GM15510 (cell line): ENCODE data around the gene GALNS.

Experiments
- POLR2A ChIP-seq: IDR thresholded peaks from 3 replicates; pipeline ENCODE4 v1.6.1; 2011; ENCODE audit warnings: borderline replicate concordance; ENCODE audit not compliant: insufficient read length; ENCODE audit errors: extremely low read depth

Gene GALNS

DNA sequence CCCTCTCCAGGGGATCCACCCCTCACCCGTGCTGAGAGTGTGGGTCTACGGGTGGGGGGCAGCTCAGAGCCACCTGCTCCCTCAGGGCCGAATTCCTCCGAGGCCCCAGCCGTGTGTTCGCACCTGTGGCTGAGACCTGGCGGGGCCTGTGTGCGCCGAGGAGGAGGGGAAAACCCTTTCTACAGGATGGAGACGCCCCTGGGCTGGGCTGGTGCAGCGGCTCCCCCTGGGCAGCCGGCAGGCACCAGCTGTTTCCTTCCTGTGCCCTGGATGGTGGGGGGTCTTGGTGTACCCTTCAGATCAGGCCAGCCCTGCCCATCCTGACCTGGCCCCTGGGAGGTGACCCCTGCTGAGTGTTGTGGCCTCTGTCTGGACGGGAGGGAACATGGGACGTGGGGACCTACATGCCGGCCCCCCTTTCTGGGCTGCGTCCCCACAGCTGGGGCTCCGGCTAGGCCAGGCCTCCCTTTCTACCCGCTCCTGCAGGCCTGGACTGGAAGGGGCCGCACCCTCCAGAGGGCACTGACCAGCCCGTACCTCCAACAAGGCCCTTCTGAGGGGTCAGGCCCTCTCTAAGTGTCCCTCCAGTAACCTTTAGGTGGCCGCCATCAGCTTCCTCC is 38.0 kb upstream of the GALNS start:
- no peak for TF ChIP-seq POLR2A

DNA sequence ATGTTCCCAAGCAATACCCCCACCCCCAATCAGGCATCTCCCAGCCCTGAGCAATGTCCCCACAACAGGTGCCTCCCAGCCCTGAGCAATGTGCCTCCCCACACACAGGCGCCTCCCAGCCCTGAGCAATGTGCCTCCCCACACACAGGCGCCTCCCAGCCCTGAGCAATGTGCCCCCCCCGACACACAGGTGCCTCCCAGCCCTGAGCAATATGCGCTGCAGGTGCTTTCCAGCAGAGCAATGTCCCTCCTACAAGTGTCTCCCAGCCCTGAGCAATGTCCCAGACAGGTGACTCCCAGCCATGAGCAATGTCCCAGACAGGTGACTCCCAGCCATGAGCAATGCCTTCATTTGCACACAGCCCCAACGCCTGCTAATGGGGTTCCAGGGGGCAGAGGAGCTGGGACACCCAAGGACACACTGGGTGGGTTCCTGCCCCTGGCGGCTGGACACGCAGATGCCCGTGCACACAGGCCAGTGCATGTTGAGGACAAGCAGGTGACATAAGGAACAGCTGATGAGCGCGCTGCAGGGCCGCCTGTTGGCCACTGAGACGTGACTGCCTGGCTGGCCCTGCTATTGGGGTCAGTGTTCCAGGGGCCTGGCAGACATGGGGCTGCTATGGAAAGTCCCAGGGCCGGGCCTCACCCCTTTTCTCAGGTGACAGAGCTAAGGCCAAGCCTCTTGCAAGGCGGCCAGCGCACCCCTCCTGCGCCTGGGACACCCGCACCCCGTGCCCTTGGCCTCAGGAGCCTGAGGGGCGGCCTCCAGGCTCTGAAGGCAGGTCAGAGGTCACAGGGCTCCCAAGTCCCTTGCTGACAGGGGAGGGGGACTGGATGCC is 36.6 kb upstream of the GALNS start:
- TF ChIP-seq POLR2A: no peak

DNA sequence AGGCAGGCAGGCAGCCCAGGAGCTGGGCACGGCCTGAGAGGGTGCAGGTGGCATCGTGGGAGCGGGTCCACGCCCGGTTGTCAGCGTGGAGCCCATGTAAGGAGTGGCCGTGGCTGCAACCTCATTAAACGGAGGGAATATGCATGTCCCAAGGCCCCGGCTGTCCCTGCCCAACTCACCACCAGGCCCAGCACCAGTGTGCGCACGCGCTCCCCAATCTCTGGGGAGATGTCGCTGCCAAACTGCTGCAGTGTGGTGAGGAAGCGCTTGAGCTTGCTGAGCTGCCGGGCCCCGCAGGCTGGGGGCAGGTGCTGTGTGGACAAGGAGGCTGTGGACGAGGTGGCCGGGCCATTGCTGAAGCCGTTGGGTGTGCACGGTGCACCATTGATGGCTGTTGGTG is 35.3 kb upstream of the GALNS start:
- TF ChIP-seq POLR2A: no peak

DNA sequence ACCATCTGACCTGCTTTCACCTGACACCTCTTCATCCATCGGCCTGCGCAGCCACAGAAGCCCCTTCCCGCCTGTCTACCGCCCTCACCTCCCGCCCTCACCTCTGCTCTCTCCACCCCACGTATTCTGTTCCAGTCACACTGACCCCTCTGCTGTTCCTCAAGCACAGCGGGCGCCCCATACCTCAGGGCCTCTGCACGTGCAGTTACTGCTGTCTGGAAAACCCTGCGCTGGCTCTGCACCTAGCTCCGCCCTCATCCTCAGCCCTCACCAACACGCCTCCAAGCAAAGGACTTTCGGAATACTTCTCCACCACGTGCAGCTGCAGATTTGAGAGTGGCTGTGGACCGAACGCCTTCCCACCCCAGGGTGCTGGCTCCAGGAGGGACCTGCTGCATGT is 34.3 kb upstream of the GALNS start:
- no peak for TF ChIP-seq POLR2A

DNA sequence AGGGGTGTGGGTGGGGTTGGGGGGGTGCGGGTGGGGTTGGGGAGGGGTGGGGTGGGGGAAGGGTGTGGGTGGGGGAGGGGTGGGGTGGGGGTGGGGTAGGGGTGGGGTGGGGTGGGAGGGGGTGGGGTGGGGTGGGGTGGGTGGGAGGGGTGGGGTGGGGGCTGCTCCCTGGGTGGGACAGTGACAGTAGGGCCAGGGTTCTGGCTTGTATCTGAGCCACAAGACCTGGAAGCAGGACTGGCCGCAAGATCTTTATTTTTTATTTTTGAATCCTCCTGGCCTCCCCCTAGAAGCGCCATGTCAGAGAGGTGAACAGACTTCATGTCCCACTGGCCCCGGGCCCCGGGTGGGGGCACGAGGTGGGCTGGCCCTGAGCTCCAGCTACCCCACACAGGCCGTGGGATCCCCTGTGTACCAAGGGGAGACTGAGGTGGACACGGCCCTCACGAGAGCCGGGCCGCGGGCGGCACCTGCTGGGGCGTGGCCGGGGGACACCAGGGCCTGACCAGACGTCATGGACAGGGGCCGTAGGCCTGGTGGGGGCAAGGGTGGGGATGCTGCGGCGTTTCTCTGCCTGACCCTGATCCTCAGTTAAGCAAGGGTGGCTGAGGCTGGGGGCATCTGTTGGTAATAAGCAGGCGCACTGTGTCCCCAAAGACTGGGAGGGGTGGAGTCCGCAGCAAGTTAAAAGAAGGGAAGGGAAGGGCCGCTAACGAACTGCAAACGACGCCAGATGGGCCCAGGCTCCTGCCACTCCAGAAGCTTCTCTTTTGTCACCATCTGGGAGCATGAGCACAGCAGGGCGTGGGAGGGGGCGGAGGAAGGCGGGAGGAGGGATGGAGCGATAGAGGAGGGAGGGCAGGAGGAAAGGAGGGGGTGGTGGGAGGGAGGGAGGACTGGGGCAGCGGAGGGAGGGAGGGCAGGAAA is 32.0 kb upstream of the GALNS start:
- TF ChIP-seq POLR2A: no peak

DNA sequence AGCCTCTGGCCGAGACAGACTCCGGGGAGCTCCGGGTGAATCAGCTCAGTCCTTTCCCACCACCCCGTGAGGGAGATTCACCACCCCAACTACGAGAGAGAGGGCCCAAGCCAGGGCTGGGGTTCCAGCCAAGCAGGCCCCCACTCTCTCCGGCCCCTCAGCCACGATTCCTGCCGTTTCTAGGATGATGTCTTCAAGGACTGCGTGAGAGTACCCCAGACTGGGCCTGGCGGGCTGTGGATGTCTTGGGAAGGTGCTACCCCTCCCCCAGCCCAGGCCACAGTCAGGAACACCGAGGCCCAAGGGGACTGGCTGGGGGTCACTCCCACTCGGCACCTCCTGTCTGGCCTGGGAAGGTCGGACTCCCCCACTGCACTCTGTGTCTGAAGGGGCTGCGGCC is 31.3 kb upstream of the GALNS start:
- TF ChIP-seq POLR2A: no peak

DNA sequence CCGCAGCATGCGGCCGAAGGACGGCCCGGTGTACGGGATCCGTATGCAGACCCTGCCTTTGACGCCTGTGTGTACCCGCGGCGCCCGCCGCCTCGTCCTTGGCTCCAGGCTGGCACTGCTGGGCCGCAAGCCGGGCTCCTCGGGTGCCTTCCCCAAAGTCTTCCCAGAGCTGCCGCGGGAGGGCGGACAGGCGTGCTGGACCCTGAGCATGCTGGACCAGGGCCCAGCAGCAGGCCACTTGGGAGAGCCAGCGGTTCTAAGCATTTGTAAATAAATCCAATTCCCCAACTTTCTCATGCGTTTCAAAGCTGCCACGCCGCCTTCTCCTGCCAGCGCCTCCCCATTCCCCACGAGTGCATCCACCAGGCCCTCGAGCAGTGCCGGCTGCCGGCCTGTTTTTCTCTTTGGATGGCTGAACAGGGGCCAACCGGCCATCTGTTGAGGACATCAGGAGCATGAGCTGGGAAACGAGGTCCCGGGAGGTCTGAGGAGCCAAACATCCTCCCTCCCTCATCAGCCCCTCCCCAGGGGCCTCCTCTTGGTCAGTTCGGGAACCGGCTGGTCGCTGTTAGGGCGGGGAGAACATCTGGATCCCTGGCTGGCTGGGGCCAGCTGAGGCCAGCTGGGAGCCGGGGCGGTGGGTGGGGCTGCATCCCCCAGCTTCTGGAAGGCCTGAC is 30.2 kb upstream of the GALNS start:
- TF ChIP-seq POLR2A: no peak

DNA sequence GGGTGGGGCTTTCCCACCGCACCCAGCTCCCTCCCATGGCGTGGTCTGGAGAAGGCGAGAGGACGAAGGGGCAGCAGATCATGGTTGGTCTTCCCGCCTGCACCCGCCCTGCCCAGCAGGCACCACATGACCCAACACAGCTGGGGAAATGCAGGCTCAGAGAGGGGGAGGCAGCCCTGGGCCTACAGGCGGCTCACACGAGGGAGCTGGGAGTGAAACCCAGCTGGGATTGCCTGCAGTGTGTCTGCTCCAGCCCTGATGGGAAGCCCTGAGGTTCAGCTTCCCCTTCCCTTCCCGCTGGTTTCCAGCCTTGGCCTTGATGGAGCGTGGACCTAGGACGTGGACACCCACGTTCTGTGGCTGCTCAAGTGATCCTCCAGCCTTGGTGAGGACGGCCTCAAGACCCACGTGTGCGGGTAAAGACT is 29.7 kb upstream of the GALNS start:
- no peak for TF ChIP-seq POLR2A

DNA sequence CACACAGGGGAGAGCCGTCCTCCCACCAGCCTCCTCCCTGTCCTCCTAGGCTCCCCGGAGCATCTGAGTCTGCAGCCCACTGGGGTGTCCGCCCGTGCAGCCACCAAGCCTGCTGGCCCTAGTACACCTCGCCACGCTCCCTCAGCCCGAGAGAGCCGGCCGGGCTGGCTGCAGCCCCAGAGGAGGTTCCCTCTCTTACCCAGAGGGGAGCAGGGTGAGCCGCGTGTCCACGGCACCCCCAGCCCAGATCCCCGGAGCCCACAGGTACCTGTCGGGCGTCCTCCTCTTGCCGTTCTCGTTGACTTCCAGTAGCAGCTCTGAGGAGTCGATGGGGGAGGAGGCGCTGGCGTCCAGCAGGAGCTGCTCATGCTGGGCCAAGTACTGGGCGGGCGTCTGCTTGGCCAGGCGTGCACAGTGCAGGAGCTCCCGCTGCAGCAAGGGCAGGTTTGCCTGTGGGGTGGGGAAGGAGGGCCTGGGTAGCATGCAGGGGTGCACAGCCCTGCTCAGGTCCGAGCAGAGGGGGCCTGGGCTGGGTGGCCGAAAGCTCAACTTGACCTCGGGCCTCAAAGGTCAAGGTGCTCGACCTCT is 29.0 kb upstream of the GALNS start:
- TF ChIP-seq POLR2A: no peak

DNA sequence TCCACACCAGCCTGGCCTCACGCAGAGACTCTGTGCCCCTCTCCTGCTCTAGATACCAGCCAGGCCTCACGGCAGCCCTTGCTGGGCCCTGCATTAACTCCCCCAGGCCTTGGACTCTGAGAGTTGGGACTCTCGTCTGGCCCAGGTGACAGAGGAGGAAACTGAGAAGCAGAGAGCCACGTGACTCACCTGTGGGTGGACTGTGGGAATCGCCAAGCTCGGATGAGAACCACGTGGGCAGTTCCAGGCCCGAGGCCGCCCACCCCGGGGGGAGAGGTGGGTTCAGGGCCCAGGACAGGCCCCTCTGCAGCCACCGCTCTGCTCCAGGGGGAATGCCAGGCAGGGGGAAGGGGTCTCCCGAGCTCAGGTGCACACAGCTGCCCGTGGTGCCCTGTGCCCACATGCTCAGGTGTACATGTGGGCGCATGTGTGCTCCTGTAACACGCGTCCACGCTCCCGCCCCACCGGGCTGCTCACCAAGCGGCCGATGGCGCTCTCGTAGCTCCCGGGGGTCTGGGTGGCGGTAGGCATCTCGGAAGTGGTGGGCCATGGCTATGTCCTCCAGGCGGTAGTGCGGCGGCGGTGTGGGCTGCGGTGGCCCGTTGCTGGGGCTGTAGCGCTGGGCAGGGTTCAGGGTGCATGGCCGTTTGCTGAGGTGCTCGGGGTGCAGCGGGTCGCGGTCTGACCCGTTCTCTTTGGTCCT is 28.0 kb upstream of the GALNS start:
- TF ChIP-seq POLR2A: no peak

DNA sequence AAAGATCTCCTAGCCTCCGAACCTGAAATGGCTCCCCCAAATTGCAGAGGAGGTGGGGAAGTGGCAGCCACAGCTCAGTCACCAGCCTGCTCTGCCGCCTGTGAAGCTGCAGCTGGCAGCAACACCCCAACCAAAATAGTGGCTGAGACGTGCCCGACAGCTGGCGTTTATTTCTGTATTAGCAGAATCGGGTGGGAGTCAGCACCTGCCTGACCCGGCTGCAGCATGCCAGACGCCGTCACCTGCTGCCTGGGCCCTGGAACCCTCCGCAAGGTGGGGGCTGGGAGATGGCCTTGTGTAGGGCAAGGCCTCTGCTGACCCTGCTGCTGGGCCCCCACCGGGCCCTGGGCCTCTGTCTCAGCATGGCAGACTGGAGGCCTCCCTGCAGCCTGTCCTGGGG is 27.2 kb upstream of the GALNS start:
- no peak for TF ChIP-seq POLR2A

DNA sequence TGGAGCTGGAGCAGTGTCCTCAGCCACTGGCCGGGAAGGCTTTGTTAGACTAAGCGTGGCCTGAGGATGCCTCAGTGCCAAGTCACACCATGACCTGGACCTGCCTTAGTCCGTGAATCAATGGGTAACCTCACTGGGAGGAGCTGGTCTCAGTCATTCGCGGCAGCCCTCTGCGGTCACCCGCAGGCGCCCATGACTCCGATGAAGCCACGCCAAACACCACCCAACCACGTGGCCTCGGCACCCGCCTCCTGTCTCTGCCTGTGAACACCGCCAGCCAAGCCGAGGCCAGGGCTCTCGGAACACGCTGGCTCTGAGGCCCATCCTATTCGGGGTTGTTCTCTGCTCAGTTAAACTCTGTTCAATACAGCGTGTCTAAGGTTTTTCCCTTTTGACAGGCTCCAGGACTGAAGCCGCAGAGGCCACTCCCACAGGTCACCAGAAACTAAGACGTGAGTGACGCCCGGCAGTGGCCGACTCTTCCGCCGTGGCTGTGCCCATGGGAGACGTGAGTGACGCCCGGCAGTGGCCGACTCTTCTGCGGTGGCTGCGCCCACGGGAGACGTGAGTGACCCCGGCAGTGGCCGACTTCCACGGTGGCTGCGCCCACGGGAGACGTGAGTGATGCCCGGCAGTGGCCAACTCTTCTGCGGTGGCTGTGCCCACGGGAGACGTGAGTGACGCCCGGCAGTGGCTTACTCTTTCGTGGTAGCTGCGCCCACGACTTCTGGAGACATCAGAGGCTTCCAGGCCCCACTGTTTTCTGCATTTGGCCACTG is 26.6 kb upstream of the GALNS start:
- no peak for TF ChIP-seq POLR2A

DNA sequence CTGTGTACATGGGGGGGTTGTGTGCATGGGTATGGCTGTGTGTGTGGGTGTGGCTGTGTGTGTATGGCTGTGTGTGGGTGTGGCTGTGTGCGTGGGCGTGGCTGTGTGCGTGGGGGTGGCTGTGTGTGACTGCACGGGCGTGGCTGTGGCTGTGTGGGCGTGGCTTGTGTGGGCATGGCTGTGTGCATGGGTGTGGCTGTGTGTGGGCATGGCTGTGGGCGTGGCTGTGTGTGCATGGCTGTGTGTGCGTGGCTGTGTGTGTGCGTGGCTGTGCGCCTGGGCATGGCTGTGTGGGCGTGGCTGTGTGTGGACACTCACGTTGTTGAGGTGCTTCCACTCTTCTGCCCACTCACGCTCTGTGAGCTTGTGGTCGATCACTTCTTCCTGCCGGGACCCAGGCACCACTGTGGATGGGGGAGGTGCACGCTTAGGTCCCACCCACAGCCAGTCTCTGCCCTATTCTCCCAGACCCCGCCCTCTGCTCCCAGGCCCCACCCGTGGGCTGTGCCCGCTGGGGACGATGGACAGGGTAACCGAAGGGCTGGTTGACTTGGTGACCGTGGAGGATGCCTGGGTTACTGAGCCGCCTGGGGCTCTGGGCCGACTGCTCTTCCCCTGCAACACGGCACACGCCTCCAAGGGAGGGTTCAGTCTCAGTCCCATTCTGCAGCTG is 25.7 kb upstream of the GALNS start:
- TF ChIP-seq POLR2A: no peak

DNA sequence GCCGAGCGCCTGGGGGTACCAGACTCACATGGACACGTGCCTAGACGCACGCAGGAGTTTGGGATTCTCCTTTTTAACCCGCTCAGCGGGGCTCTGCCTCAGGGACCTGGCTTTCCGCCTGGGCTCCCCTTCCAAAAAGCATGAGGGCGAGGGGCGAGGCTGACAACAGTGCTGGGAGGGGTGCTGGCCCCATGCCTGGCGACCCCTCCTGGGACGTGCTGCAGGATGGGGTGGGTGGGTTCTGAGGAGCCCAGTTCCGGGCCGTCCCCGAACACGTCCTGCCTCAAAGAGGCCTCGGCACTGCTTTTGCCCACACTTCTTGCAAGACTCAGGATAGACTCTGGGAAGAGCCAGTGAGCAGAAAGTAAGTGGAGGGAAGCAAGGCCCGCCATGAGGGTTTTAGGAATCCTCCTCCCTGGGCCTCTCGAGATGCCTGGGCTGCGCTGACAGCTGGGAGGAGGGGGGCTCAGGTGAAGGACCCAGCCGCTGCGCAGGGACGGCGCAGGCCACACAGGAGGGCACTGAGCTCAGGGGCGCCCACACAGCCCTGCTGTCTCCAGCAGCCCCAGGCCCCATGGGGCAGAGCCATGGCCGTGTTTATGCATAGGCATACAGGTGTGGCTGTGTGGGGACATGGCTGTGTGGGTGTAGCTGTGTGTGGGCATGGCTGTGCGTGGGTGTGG is 25.1 kb upstream of the GALNS start:
- no peak for TF ChIP-seq POLR2A
